ENCODE data around the gene RAP1GDS1.
A peak's percentile ranks its signal among the peaks of the same experiment; 100 is the strongest.
"Not testable (repeated sequence)": the region's sequence is repeated elsewhere in the genome, so short reads cannot be mapped to it uniquely, and the experiment has no call there.

Gene RAP1GDS1

GRCh38 chr4:98359646-98360045 is 98.5 kb downstream of the RAP1GDS1 start:
- no peak for DNase-seq

DNA sequence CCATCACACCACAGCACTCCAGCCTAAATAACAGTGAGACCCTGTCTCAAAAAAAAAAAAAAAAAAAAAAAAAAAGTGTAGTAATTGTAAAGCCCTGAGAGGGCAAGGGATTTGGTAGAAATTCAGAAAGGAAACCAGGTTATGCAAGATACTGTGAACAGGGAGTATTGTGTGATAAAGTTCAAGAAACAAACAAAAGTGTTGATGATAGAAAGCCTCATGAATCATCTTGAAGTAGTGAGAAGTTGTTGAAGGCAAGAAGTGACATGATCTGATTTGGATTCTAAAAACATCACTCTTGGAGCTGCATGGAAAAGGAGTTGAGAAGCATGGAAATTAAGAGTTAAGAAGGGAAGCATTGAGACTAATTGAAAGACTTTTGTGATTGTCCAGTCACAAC is 102.2 kb downstream of the RAP1GDS1 start:
- no peak for DNase-seq

- DNase-seq: not testable (repeated sequence)
These were observed 105.1 kb downstream of the RAP1GDS1 start for GRCh38 chr4:98366275-98366674.

GRCh38 chr4:98368000-98368399 is 106.8 kb downstream of the RAP1GDS1 start:
- not testable (repeated sequence) for DNase-seq

DNA sequence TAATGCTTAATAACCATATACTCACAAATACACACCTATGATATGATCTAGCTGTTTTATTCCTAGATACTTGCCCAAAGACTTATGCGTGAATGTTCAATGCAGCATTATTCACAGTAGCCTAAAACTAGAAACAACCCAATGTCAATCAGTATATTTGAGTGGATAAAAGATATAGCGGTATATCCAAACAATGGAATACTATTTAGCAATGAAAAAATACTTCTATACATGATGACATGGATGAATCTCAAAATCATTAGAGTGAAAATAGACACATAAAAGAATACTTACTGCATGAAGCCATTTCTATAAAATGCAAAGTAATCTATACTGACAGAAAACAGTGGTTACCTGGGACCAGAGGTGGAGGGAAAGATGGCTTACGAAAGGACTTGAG is 108.1 kb downstream of the RAP1GDS1 start:
- no peak for DNase-seq

DNA sequence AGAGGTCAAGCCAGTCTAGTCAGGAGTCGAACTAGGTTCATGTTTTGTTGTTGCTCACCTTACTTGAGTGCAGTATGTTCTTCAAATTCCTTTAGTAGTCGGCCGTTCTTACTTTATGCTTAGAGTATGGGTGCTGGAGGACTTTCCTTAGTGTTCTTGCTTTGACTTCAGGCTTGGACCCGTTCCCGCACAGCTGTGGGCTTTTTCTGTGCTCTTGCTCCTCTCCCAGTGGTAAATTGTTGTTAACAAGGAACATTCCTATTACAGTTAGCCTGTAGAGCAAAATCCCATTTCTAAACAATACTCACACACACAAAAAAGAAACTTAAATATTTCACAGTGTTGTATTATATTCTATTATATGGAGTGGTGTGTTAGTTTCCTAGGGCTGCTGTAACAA is 113.5 kb downstream of the RAP1GDS1 start:
- no peak for DNase-seq

DNA sequence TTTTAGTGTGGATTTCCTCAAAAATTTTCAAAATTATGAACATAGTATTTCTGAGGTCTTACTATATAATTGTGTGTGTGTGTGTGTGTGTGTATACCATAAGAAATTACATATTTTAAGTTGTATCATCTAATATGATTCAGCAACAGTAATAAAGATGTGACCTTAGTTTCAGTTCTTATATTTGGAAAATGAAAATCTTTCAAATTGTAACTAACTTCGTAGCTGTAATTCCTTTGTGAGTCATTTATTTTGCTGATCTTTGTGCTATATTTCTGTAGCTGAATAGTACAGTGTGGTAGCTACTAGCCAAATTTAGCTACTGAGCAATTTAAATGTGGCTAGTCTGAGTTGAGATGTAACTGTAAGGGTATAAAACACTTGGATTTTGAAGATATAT is 116.4 kb downstream of the RAP1GDS1 start:
- no peak for DNase-seq

- DNase-seq: no peak
These were observed 120.1 kb downstream of the RAP1GDS1 start for GRCh38 chr4:98381306-98381705.

GRCh38 chr4:98383431-98384106 is 122.4 kb downstream of the RAP1GDS1 start:
- DNase-seq: peak in 1 of 2 experiments; percentile 1

DNA sequence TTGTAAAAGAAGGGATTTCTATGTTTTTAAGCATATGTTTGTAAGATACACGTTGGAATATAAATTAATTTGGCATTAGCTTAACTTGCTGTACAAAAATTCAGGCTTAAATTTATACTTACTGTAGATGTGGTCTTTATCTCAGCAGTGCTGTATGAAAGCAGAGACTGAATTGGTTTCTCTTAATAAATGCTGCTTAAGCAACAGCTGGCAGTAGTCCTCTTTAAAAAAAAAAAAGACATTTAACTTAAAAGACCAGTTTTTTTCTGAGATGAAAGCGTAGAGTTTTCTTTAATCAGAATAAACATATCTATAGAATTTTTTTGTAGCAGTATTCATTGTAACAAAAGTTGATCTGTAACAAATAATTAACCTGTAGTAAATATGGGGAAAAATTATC is 124.6 kb downstream of the RAP1GDS1 start:
- peak; percentile 47 to 61 for DNase-seq

DNA sequence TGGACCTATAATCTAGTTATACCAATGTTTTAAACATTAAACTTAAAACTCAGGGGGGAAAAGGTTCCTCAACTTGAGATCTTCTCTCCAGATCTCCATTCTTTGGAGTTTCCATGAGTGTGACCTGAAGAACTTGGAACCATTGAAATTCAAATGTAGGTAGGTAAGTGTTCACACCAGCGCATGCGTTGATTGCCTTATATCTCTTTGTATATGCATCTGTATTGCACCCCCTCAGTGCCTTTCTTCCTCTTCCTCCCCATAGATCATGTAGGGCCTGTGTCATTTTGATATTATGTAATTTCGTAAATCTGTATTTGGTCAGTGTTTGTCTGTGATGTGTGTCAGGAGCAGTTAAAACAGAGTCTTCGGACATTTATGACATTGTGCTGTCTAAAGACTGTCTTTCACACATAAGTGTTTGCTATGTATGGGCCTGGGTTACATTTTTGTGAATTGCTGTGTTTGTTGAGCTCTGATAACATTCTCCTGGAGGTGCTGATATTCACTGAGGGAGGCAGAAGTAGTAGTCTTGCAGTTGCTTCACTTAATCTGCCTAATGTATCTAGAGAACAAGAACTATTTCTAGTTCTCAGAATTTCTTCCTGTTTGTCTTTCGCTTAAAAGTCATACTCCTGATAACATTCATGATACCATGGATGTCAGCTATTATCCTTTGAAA is 126.3 kb downstream of the RAP1GDS1 start:
- DNase-seq: peak in 1 of 2 experiments; percentile 54

DNA sequence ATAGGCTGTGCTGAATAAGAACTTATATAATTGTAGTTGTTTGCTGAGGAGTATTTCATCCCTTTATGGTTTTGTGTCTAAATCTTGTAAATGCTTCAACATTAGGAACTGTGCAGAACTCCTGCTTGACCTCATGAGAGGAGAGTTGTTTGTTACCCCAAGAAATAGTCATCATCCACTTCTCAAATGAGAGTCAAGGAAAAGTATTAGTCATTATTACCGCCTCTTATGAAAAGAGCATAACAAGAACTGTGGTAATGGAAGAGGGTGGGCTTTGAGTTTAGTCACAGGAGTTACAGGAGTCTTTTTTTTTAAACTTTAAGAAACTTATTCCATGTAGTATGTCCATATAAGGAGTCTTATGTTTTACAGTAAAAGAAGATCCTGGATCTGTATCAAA is 132.9 kb downstream of the RAP1GDS1 start:
- DNase-seq: no peak

DNA sequence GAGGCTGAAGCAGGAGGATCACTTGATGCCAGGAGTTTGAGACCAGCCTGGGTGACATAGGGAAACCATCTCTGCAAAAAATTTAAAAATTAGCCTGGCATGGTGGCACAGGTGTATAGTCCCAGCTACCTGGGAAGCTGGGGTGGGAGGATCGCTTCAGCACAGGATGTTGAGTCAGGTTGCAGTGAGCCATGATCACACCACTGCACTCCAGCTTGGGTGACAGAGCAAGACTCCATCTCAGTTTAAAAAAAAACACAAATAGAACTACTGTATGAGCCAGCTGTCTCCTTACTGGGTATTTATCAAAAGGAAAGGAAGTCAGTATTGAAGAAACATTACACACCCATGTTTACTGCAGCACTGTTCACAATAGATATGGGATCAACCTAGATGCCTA is 138.7 kb downstream of the RAP1GDS1 start:
- DNase-seq: no peak

GRCh38 chr4:98406819-98407218 is 145.6 kb downstream of the RAP1GDS1 start:
- no peak for DNase-seq

GRCh38 chr4:98411731-98412130 is 150.5 kb downstream of the RAP1GDS1 start:
- DNase-seq: no peak

- no peak for DNase-seq
These were observed 155.7 kb downstream of the RAP1GDS1 start for GRCh38 chr4:98416844-98417243.

- DNase-seq: not testable (repeated sequence)
These were observed 159.0 kb downstream of the RAP1GDS1 start for GRCh38 chr4:98420151-98420550.

GRCh38 chr4:98421111-98421510 is 159.9 kb downstream of the RAP1GDS1 start:
- DNase-seq: no peak

GRCh38 chr4:98423009-98423408 is 161.8 kb downstream of the RAP1GDS1 start:
- no peak for DNase-seq

- DNase-seq: no peak
These were observed 169.7 kb downstream of the RAP1GDS1 start for GRCh38 chr4:98430708-98431403.

DNA sequence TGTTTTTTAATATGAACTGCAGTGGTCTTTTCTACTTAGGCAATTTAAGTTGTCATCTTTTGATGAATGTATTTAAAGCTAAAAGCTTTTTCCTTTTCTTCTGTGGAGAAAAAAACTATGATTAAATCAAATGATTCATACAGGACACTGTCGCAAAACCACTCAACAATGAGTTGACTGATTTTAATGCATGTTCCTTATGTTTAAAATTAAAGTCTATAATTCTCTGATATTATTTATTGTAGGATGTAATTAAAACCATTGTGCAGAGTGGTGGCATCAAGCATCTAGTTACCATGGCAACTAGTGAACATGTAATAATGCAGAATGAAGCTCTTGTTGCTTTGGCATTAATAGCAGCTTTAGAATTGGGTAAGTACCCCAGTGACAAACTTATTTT is 172.5 kb downstream of the RAP1GDS1 start:
- DNase-seq: no peak

DNA sequence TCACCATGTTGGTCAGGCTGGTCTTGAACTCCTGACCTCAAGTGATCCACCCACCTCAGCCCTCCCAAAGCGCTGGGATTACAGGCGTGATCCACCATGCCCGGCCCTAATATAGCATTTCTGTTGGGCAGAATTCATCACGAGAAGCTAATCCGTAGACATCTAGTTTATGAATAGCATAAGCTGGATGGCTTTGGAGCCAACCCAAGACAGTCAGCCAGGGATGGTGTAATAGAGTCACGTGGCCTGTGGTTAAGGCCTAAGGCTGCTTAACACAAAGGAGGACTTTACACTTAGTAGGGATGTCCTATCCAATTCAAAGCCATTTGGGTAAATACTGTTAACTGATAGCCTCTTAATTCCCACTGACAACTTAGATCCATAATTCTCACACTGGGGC is 173.6 kb downstream of the RAP1GDS1 start:
- DNase-seq: no peak

DNA sequence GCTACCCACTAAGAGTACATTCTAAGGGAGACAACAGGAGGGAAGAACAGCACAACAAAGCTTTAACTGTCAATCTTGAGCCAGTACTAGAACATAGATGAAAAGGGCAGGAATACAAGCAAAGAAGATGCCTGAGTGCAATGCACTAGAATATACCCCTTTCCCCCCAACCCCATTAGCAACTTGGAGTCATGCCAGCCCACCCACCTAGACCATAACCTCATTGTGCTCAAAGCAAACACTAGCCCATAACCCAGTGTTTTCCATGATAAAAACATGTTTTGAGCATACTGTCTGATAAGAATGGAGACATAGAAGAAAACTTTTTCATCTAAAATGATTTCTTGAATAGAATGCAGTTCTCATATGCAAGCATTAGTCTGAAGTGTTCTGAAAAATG is 183.2 kb downstream of the RAP1GDS1 start:
- DNase-seq: no peak

Measured in NCI-H526 (cell line).